ENCODE results near the gene UBE2N.
"Not testable (repeated sequence)": the region's sequence is repeated elsewhere in the genome, so short reads cannot be mapped to it uniquely, and the experiment has no call there.

Gene UBE2N

DNA sequence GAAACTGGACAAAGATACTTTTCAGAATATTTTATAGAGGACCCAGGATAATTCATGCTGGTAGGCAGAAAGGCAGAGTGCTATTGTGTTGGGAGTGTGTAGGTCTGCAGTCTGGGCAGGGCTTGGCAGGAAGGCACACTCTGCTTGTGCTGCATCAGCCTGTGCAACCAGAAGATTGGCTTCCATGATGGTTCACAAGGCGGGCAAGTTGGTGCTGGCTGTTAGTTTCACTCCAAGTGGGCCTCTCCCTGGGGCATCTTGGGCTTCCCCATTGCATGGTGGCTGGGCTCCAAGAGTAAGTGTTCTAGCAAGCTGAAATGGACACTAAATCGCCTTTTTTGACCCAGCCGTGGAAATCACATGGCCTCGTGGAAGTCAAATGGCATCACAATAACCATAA, 1.8 kb upstream of the UBE2N start:
- no peak for DNase-seq (ENCODE audit: low spot score)

GRCh38 chr12:93442411-93443340, 929 bp upstream of the UBE2N start:
- peak; percentile 14 for DNase-seq (ENCODE audit: low spot score)

GRCh38 chr12:93441081-93441616, 598 bp downstream of the UBE2N start:
- DNase-seq (ENCODE audit: low spot score): peak; percentile 18

DNA sequence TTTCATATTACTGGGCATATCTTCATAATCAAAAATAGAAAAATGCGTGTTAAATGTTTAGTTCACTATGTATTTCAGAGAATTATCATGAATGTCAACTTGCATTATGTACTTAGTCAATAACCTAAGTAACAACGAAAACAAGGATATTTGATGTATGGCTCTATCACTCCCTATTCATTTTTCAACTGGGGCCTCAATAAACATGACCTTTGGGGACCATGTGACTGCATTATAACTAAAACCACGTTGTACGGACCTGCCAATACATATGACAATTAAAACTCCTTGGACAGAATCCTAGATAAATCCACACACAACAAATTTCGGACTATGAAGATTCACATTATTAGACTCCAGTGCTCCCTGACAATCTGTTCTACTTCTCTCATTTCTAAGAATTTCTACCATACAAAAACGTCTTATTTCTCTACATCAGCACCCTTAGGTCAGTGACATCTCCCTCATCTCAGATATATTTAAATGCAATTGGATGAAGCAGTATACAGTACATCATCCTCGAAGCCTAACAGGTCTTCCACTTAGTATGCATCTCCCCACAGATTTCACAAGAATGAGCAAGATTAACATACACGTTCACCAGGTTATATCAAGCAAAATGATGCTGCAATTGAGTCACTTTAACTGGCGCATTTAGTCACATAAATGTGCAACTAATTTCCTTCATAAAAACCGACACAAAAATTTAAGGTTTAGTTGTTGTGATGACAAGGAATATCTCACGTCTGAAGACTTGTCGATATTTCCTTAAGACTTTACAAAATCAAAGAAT, 1.5 kb downstream of the UBE2N start:
- DNase-seq (ENCODE audit: low spot score): peak; percentile 8

- DNase-seq (ENCODE audit: low spot score): no peak
Measured at GRCh38 chr12:93438266-93439050, 3.3 kb downstream of the UBE2N start.

DNA sequence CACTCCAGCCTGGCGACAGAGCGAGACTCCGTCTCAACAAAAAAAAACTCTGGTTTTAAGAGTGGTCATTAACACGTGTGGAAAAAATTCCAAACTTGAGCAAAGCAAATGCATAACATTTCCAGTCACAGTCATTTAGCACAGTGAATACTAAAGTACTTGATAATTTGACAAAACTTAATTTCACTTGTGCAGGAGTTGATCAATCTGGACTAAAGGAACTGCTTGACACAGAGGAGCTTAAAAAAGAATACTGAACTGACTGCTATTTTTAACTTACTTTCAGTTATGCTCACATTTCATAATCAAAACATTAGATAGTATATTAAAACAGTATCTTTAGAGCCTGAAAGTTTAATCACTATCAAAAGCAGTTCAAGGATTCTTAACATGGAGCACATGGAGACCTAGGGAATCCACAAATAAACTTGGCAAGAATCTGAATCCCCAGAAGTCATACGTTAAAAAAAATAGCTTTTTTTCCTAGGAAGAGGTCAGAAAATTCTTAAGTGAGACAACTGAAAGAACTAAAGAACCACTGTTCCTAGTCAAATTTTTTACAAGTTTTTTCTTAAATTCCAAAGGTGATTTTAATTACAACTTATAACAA, 7.4 kb downstream of the UBE2N start:
- no peak for DNase-seq (ENCODE audit: low spot score)

GRCh38 chr12:93432031-93432430, 9.7 kb downstream of the UBE2N start:
- not testable (repeated sequence) for DNase-seq (ENCODE audit: low spot score)

- no peak for DNase-seq (ENCODE audit: low spot score)
Measured at GRCh38 chr12:93430280-93430679, 11.5 kb downstream of the UBE2N start.

GRCh38 chr12:93429852-93430251, 11.9 kb downstream of the UBE2N start:
- no peak for DNase-seq (ENCODE audit: low spot score)

DNA sequence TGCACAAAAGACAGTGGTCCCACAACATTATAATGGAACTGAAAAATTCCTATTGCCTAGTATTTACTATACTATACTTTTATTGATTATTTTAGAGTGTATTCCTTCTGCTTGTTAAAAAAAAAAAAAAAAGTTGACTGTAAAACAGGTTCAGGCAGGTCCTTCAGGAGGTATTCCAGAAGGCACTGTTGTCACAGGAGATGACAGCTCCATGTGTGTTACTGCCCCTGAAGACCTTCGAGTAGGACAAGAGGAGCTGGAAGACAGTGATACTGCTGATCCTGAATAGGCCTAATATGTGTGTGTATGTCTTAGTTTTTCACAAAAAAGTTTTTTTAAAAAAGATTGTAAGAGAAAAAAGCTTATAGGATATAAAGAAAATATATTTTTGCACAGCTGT, 12.3 kb downstream of the UBE2N start:
- no peak for DNase-seq (ENCODE audit: low spot score)

GRCh38 chr12:93427779-93428564, 13.8 kb downstream of the UBE2N start:
- DNase-seq (ENCODE audit: low spot score): no peak

- DNase-seq (ENCODE audit: low spot score): no peak
Measured at GRCh38 chr12:93426412-93426805, 15.3 kb downstream of the UBE2N start.

DNA sequence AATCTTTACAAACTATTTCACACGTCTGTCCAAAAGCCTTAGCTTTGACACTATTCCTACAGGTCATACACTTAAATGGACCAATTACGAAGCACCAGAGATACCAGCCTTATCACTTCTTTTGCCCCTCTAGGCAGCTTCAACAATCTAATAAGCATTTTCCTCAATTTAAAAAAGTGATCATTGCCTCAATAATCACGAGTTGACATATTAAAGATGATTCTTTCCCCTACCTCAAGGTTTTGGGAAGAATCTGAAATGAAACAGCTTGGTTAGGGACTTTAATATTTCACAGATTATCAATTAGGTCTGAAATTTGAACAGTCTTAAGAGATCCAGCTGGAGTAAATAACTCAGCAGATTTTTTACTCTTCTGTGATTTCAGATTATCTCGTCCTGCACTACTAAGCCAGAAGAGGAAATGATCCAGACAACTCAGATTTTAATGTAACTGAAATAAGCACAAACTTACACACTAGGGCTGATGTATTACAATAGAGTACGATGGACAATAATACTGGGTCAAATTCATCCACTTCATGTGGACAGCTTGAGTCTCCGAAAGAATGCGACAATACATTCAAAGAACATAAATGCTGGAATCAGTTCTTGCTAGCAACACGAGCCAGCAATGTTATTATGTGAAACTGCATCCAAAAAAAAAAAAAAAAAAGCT, 15.9 kb downstream of the UBE2N start:
- DNase-seq (ENCODE audit: low spot score): no peak

GRCh38 chr12:93422050-93422449, 19.7 kb downstream of the UBE2N start:
- DNase-seq (ENCODE audit: low spot score): no peak

- peak; percentile 72 for DNase-seq (ENCODE audit: low spot score)
Measured at GRCh38 chr12:93419388-93420034, 22.2 kb downstream of the UBE2N start.

- no peak for DNase-seq (ENCODE audit: low spot score)
Measured at GRCh38 chr12:93417967-93418480, 23.7 kb downstream of the UBE2N start.

DNA sequence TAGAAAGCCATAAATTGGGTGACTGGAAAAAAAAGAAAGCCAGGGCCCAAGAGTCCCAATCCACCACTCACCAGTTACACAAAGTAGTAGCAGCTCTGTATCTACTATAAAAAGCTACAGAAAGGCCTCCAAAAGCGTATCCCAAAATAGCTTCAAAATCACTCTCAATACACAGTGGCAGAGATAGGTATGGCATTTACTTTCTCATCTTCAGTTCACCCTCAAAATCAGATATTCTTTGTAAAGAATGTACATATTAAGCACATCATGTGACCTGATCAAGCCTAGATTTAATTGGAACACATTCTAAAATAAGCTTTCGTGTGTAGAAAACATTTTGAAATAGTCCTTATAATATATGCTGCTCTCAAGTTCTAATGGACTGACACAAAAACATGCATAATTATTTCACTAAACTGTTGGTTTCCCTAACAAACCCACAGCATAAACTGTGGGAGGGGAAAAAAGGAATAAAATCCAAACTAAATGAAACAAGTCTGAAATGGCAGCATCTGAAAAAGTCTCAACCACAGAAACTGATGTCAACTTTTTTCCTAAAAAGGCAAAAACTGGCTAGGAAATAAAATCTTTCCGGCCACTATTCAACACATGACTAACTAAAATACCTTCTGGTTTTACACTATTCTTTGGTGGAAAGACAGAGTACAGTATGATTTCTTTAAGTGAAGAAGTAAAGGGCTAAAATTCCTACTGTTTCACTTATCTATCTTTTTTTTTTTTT, 25.9 kb downstream of the UBE2N start:
- no peak for DNase-seq (ENCODE audit: low spot score)

- DNase-seq (ENCODE audit: low spot score): no peak
Measured at GRCh38 chr12:93413064-93413463, 28.7 kb downstream of the UBE2N start.

DNA sequence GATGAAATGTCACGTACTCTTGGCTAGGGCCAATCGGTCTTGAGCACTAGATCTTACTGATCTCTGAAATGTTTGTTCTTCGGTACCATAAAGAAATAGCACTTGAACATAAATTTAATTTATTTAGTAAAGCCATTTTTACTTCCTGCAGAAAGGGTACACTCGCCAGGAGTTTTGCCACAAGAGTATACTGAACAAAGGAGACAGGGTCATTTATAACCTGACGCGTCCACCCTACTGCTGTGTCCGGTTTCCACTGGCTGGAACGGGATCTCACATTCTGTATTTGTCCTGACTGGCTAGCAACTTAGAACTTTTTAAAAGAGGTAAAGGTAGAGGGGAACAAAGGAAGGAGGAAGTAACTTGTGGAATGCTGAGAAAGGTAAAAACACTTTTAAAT, 29.4 kb downstream of the UBE2N start:
- not testable (repeated sequence) for DNase-seq (ENCODE audit: low spot score)

Data from SW480 (cell line).